HG03175 (cell line): ENCODE measurements around the gene NEK6.

Experiments
- ATAC-seq: cut with Tn5 transposase; IDR thresholded peaks from one replicate; pipeline ENCODE4 v1.9.1; 2021; ENCODE audit warnings: mild to moderate bottlenecking, moderate library complexity; ENCODE audit not compliant: unreplicated experiment

The NEK6 gene

GRCh38 chr9:124295159-124295794 lies 37.5 kb downstream of the NEK6 start:
- no peak for ATAC-seq

- ATAC-seq, result no peak
These were observed 38.3 kb downstream of the NEK6 start for GRCh38 chr9:124296094-124296493.

GRCh38 chr9:124296796-124297550 lies 39.2 kb downstream of the NEK6 start:
- ATAC-seq, result no peak

GRCh38 chr9:124297551-124297901 lies 39.8 kb downstream of the NEK6 start:
- ATAC-seq, result no peak

- no peak for ATAC-seq
These were observed 40.3 kb downstream of the NEK6 start for GRCh38 chr9:124297915-124298645.

GRCh38 chr9:124298646-124299235 lies 41.0 kb downstream of the NEK6 start:
- no peak for ATAC-seq

- ATAC-seq, result no peak
These were observed 41.9 kb downstream of the NEK6 start for GRCh38 chr9:124299515-124300090.

GRCh38 chr9:124300312-124300711 lies 42.6 kb downstream of the NEK6 start:
- ATAC-seq, result no peak

- no peak for ATAC-seq
These were observed 45.2 kb downstream of the NEK6 start for GRCh38 chr9:124302921-124303320.

GRCh38 chr9:124303762-124304161 lies 46.0 kb downstream of the NEK6 start:
- ATAC-seq, result no peak

GRCh38 chr9:124304285-124304684 lies 46.5 kb downstream of the NEK6 start:
- ATAC-seq, result no peak

GRCh38 chr9:124306098-124306735 lies 48.5 kb downstream of the NEK6 start:
- no peak for ATAC-seq

- no peak for ATAC-seq
These were observed 49.8 kb downstream of the NEK6 start for GRCh38 chr9:124307379-124308030.

- no peak for ATAC-seq
These were observed 51.1 kb downstream of the NEK6 start for GRCh38 chr9:124308606-124309491.

GRCh38 chr9:124309667-124310084 lies 51.9 kb downstream of the NEK6 start:
- no peak for ATAC-seq

- no peak for ATAC-seq
These were observed 53.5 kb downstream of the NEK6 start for GRCh38 chr9:124311283-124311682.

- no peak for ATAC-seq
These were observed 54.8 kb downstream of the NEK6 start for GRCh38 chr9:124312290-124313265.

- ATAC-seq, result no peak
These were observed 56.2 kb downstream of the NEK6 start for GRCh38 chr9:124313940-124314339.
